C4-2B (cell line): Measurements from ENCODE around the gene ZNF844.

Experiments used
- CTCF ChIP-seq: fragments of 450-650 bp; conservative IDR thresholded peaks from 2 replicates; pipeline ENCODE4 v1.5.1; 2017; ENCODE audit warnings: mild to moderate bottlenecking
- ZFX ChIP-seq: fragments of 450-650 bp; IDR thresholded peaks from 2 replicates; pipeline ENCODE4 v1.6.1; 2017

- TF ChIP-seq CTCF (no peak), ZFX (no peak)
These were observed 27.7 kb downstream of the ZNF844 start for GRCh38 chr19:12092065-12092867.
